ENCODE data around the gene CRACR2A. TPM values are rescaled to one million over a fixed set of nuclear protein-coding genes. Genes with fewer than 3 reads are reported as not detected.

CRACR2A gene
- total and polyA plus RNA-seq, 2 of the 4 experiments (the other 2 are of a cell fraction): 0.54 to 0.60 TPM

GRCh38 chr12:3741882-3742672 is 10.8 kb downstream of the CRACR2A start:
- H2AFZ ChIP-seq (replicated peaks; ENCODE audit: low read length, poor library complexity): no peak overlapping the region
- H3K23ac ChIP-seq (ENCODE audit: low read depth, low read length): no peak overlapping the region
- H4K8ac ChIP-seq (ENCODE audit: low read depth in 2 of 2, low read length in 2 of 2): no peak overlapping the region
- no peak overlapping the region for H2BK5ac ChIP-seq (ENCODE audit: low read depth, low read length, poor library complexity, severe bottlenecking)
- no peaks in the 10 kb centered on the region for H3K79me1 ChIP-seq (ENCODE audit: low read depth in 1 of 2, low read length in 2 of 2)
- BruUV-seq (replicated peaks): no TSS peak
- WGBS, 2 experiments (ENCODE audit: extremely low coverage in 2 of 2, insufficient read length in 1 of 2): no CpG with 5 or more reads among the region's 7 CpGs
- DNase-seq (no peak), ATAC-seq (ENCODE audit: low read depth) (no peak)
- H3K4me2 ChIP-seq (ENCODE audit: low read depth, low read length): no peak overlapping the region
- no peak overlapping the region for H3K4me3 ChIP-seq (ENCODE audit: insufficient read depth, low read depth, low read length)
- no peak overlapping the region for H3K4ac ChIP-seq (ENCODE audit: low read depth, low read length)
- H2AK5ac ChIP-seq (ENCODE audit: low read depth, low read length): no peak overlapping the region
- H3K27ac ChIP-seq (ENCODE audit: insufficient read depth, low read length): no peak overlapping the region
- in situ Hi-C loops (cut with MboI; ENCODE audit: low sequenced_read_pairs): no loop called here
- no peak overlapping the region for H4K91ac ChIP-seq (ENCODE audit: insufficient read depth, low read depth, low read length)
- no peak for TF ChIP-seq RFX5 (IDR thresholded peaks at IDR 0.05; ENCODE audit: low read depth, low read length)
- no peak for TF ChIP-seq POLR2A (IDR thresholded peaks at IDR 0.05; ENCODE audit: low read depth, low read length)
- TF ChIP-seq, protein P1, sequence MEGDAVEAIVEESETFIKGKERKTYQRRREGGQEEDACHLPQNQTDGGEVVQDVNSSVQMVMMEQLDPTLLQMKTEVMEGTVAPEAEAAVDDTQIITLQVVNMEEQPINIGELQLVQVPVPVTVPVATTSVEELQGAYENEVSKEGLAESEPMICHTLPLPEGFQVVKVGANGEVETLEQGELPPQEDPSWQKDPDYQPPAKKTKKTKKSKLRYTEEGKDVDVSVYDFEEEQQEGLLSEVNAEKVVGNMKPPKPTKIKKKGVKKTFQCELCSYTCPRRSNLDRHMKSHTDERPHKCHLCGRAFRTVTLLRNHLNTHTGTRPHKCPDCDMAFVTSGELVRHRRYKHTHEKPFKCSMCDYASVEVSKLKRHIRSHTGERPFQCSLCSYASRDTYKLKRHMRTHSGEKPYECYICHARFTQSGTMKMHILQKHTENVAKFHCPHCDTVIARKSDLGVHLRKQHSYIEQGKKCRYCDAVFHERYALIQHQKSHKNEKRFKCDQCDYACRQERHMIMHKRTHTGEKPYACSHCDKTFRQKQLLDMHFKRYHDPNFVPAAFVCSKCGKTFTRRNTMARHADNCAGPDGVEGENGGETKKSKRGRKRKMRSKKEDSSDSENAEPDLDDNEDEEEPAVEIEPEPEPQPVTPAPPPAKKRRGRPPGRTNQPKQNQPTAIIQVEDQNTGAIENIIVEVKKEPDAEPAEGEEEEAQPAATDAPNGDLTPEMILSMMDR (conservative IDR thresholded peaks at IDR 0.05; ENCODE audit: low read depth, low read length): no peak
- TF ChIP-seq CHD1 (IDR thresholded peaks at IDR 0.05; ENCODE audit: low read depth, low read length): no peak
- no peak for TF ChIP-seq RAD21 (IDR thresholded peaks at IDR 0.05; ENCODE audit: low read length)
- TF ChIP-seq MXI1 (IDR thresholded peaks at IDR 0.05; ENCODE audit: borderline replicate concordance, low read depth, low read length): no peak
- no peak for TF ChIP-seq CEBPB (IDR thresholded peaks at IDR 0.05; ENCODE audit: low read depth, low read length)
- no peak for TF ChIP-seq NFE2L2 (IDR thresholded peaks at IDR 0.05; ENCODE audit: low read depth, low read length)
- no peak for TF ChIP-seq FOS (IDR thresholded peaks at IDR 0.05; ENCODE audit: low read depth, low read length)
- TF ChIP-seq MAFK (IDR thresholded peaks at IDR 0.05; ENCODE audit: low read depth, low read length): no peak
- TF ChIP-seq, protein P2, sequence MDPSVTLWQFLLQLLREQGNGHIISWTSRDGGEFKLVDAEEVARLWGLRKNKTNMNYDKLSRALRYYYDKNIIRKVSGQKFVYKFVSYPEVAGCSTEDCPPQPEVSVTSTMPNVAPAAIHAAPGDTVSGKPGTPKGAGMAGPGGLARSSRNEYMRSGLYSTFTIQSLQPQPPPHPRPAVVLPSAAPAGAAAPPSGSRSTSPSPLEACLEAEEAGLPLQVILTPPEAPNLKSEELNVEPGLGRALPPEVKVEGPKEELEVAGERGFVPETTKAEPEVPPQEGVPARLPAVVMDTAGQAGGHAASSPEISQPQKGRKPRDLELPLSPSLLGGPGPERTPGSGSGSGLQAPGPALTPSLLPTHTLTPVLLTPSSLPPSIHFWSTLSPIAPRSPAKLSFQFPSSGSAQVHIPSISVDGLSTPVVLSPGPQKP (IDR thresholded peaks at IDR 0.05; ENCODE audit: borderline replicate concordance, low read depth, low read length): no peak
- no peak for TF ChIP-seq USF2 (IDR thresholded peaks at IDR 0.05; ENCODE audit: low read depth, low read length)
- TF ChIP-seq RCOR1 (IDR thresholded peaks at IDR 0.05; ENCODE audit: insufficient replicate concordance, low read length): no peak
- no peaks in the 10 kb centered on the region for H4K20me1 ChIP-seq (ENCODE audit: insufficient read depth, low read length)
- H3K9me3 ChIP-seq (ENCODE audit: control insufficient read depth, insufficient read depth, low read length): no peaks in the 10 kb centered on the region
- no peak overlapping the region for H2AK9ac ChIP-seq (replicated peaks; ENCODE audit: low read depth, low read length, poor library complexity)
- H3K4me1 ChIP-seq (ENCODE audit: control insufficient read depth, insufficient read depth, low read length): no peaks in the 10 kb centered on the region
- CTCF ChIA-PET: no interaction called here
- no peak overlapping the region for H2BK20ac ChIP-seq (ENCODE audit: low read depth, low read length)
- H3K9me1 ChIP-seq (ENCODE audit: insufficient read depth, low read length): no peaks in the 10 kb centered on the region
- dilution Hi-C loops (cut with HindIII; ENCODE audit: low sequenced_read_pairs, unreplicated experiment): no loop called here
- H2BK120ac ChIP-seq (ENCODE audit: low read depth, low read length): no peak overlapping the region
- no peak overlapping the region for H2BK15ac ChIP-seq (ENCODE audit: low read depth, low read length)
- no peak overlapping the region for H4K5ac ChIP-seq (ENCODE audit: low read depth, low read length)
- intact Hi-C loops (cut with micrococcal nuclease): no loop called here
- peaks cover 10% of the 10 kb centered on the region for H3K27me3 ChIP-seq (ENCODE audit: control insufficient read depth, insufficient read depth, low read length)
- no peak overlapping the region for H3K9ac ChIP-seq (ENCODE audit: low read depth, low read length)
- no peaks in the 10 kb centered on the region for H3K36me3 ChIP-seq (ENCODE audit: control insufficient read depth, insufficient read depth, low read length)
- H3K14ac ChIP-seq (replicated peaks; ENCODE audit: low read depth, low read length): no peak overlapping the region
- no peak overlapping the region for H3K18ac ChIP-seq (ENCODE audit: low read depth, low read length)
- H3K56ac ChIP-seq (ENCODE audit: extremely low read depth, insufficient read depth, low read length): no peak overlapping the region
- POLR2A ChIA-PET (ENCODE audit: unreplicated experiment): no interaction called here

Data from IMR-90 (cell line).